H1 (cell line): ENCODE results near the gene MRAP. TPM values are rescaled to one million over a fixed set of nuclear protein-coding genes. Genes with fewer than 3 reads are reported as not detected.

Experiments
- E2F6 ChIP-seq: IDR thresholded peaks from 2 replicates; pipeline ENCODE4 v1.6.1; 2012; ENCODE audit warnings: inconsistent platforms
- JUND ChIP-seq: IDR thresholded peaks from 2 replicates; pipeline ENCODE4 v1.6.1; 2011; ENCODE audit warnings: mild to moderate bottlenecking, improper control_type of control experiment, low read length
- ZNF274 ChIP-seq: IDR thresholded peaks from 2 replicates; pipeline ENCODE4 v1.7.0; 2012; ENCODE audit warnings: low read length, borderline replicate concordance; ENCODE audit errors: extremely low read depth
- polyA plus RNA-seq, 7 experiments: library from polyadenylated mRNA; depleted of rRNA in 3 of 7; stranded (reverse) in 5 of 7; unstranded in 2 of 7; fragments of >200 nt in 5 of 7; fragments of 200-250 nt in 2 of 7; gene quantifications; 1 replicate in 5 of 7; 2 replicates in 1 of 7; 4 replicates in 1 of 7; pipeline versions ENCODE4 v1.2.1 to v1.2.3, GENCODE V29; 2011 to 2013; ENCODE audit warnings: missing spikeins in 2 of 7, mixed read lengths in 2 of 7
- total RNA-seq: library from RNA; stranded (reverse); fragmentation: NEBNext Ultra II Directional; extraction: Animal tissue kit (Norgen Biotek cat#: 25700); gene quantifications from 2 replicates; pipeline ENCODE4 v1.2.1, GENCODE V29; 2021

MRAP gene
- total and polyA plus RNA-seq, 2 of the 8 experiments (the other 6 are each of a cell fraction or from before 2014, with no cell fraction given) = not detected

GRCh38 chr21:32299695-32300094 is 1.0 kb downstream of the MRAP start (continued):
- TF ChIP-seq E2F6 = no peak
- TF ChIP-seq ZNF274 = no peak
- TF ChIP-seq JUND = no peak
